Stimulated activated CD4-positive, alpha-beta T cell treated with anti-CD3 and anti-CD28 coated beads, Interleukin-4, amount 100 ng/mL, for 48 hours (primary cell): Measurements from ENCODE around the gene DAGLA.

Source experiments
- DNase-seq, 2 donors: peaks; one replicate each; pipeline ENCODE4 v3.0.0-alpha.2; 2020; ENCODE audit warnings: low read depth in 2 of 2

DAGLA gene

DNA sequence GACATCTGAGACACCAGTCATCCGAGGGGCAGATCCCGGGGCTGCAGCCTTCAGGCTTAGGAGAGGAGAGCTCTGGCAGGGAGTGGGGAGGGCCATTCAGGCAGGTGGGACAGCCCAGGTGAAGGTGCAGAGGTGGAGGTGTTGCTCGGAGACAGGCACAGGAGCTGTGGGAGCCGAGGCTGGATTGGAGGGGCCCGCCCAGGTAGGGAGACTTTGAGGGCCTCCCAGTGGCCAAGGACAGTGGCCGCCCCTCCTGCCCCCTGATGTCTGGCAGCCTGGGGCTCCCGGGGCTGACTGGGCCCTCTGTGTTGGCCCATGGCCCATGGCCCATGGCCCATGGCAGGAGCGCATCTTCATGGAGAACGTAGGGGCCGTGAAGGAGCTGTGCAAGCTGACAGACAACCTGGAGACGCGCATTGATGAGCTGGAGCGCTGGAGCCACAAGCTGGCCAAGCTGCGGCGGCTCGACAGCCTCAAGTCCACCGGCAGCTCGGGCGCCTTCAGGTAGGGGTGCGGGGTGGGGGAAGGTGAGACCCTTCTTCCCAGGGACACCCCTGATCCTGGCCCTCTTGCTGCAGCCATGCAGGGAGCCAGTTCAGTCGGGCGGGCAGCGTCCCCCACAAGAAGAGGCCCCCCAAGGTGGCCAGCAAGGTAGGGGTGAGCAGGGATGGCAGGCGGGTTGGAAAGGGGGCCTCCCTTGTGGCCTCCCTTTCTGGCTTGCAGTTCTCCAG lies 98.9 kb downstream of the DAGLA start:
- DNase-seq: no peak

- DNase-seq: no peak
Measured at GRCh38 chr11:61779666-61780525, 99.7 kb downstream of the DAGLA start.

DNA sequence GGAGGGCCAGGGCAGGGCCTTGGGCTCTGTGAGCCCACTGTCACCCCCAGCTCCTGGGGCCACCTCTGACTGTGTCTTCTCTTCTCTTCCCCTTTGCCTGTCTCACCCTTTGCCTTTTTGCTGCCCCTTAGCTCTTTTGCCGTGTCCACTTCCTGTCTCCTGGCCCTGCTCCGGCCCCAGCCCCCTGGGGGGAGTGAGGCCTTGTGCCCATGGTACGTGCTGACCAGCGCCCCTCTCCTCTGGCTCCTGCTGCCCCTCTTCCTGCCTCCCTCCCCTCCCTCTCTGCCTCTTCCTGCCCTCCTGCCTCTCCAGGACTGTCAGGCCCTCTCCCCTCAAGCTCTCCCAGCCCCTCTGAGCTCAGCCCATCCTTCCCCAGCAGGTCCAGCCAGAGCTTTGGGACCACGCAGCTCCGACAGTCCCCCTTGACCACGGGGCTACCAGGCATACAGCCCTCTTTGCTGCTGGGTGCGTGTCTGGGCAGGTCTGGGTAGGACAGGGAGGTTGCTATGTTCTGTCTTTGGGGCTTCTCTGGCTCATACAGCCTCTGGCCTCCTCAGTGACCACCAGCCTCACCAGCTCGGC lies 100.5 kb downstream of the DAGLA start:
- DNase-seq: no peak

GRCh38 chr11:61781585-61781984 lies 101.4 kb downstream of the DAGLA start:
- DNase-seq: no peak

DNA sequence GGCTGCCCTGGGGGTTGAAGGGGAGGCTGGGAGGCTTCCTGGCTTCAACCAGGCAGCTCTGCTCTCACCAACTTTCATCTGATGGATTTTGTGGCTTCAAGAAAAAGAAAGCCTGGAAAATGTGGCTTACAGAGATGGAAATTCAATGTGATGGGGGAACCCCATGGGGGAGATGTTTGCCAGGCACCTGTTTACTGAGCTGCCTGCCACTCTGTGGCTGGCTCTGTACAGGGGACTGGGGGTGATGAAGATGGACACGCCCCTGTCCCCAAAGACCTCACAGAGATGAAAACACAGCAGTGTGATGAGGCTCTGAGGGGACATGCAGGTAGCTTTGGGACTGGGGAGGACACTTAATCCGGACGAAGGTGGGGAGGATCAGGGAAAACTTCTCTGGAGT lies 102.1 kb downstream of the DAGLA start:
- no peak for DNase-seq

DNA sequence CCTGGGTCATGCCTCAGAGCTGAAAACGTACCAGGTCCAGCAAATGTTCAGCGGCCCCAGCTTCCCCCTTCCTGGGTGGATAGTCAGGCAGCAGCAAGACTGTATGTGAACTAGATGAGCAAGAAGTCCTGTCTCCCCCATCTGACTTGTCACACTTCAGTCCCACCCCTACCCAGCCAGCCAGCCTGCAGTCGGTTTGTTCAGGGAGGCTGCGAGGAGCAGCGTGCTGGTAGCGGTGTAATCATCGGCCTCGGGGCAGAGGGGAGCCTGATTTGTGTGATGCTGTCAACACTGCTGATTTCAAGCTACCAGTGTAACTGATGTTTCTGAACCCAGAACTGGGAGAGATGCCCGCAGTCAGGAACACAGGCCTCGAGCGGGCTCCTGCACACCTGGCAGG lies 102.7 kb downstream of the DAGLA start:
- DNase-seq: no peak

DNA sequence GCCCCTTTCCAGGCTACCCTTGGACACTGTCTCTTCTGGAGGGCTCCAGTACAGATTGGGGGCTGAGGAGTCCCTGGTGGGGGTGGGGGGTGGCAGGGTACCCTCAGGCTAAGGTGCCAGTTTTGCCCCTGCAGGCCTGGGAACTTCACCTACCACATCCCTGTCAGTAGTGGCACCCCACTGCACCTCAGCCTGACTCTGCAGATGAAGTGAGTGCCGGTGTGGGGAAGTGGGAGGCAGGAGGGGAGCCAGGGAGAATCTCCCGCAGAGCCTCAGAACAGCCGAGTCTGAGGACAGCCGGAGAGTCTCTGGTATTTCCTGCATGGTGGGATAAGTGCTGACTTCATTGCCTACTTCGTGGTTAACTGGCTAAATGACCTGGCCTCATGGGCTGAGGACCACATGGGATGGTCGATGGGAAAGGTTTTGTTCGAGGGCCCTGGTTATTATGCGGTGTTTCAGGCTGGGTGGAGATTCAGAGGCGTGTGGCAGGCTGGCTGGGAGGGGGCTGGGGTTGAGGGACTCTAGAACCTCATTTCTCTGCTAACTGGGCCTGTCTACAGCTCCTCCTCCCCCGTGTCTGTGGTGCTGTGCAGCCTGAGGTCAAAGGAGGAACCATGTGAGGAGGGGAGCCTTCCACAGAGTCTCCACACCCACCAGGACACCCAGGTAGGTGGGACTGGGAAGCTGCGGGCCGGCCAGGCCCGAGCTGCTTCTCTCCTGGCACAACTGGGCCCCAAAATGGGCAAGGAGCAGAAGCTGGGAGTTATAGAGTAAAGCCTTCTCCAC lies 103.7 kb downstream of the DAGLA start:
- DNase-seq: no peak

DNA sequence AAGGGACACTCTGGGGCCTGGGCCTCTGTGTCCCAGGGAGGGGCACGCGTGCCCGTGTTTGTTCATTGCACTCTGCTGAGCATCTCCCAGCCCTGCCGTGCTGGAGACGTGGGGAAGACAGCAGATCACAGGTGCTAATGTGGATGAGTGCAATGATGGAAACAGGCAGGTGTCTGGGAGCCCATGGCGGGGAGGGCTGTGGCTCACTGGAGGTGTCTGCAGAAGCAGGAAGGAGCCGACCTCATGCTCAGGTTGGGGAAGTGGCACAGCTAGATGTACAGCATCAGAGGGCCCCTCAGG lies 104.3 kb downstream of the DAGLA start:
- no peak for DNase-seq

- no peak for DNase-seq
Measured at GRCh38 chr11:61785837-61786402, 105.7 kb downstream of the DAGLA start.

DNA sequence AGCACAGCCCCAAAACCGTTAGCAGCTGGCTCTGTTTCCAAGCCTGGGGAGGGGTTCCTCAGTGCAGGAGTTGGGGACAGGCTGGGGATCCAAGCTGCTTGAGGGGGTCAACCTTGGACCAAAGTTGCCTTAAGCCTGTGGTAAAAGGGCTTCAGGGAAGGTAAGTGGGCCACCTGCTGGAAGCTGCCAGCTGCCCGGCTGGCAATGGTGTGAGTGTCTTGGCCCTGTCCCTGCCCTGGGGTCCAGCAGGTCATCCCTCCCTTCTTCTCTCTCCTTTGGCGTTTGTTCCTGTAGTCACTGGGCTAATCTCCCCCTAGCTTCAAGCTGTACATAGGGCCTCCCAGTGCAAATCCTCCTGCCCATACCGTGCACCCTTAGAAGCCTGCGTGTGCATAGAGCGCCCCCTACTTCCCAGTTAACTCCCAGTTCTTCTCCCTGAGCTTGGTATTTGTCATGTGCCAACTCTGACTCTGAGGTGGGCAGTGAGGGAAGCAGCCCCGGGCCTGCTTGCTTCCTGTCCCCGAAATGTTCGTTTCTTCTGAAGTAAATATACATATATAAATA lies 107.8 kb downstream of the DAGLA start:
- DNase-seq: no peak

DNA sequence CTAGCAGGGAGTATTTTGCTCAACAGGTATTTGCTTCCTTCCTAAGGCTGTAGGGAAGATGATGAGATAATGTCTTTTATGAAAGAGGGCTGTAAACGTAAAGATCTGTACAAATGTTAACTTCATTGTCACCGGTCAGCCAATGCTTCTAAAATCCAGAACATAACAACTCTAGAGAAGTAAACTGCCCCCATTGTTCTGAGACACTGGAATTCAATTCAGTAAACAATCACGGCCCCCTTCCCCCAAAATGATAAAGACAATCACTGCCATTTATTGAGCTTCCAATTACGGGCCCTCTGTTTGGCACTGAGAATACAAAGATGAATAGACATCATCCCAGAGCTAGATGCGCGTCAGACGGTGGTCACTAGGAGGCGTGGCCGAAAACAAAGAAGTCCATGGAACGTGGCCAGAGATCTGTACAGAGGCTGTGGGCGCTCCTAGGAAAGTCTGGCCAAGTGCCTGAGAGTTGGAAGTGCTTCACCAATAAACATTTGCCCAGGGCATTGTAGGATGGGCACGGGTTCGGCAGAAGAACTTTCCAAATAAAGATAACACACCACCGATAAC lies 111.6 kb downstream of the DAGLA start:
- DNase-seq: peak in 1 of 2 donors; percentile 30

DNA sequence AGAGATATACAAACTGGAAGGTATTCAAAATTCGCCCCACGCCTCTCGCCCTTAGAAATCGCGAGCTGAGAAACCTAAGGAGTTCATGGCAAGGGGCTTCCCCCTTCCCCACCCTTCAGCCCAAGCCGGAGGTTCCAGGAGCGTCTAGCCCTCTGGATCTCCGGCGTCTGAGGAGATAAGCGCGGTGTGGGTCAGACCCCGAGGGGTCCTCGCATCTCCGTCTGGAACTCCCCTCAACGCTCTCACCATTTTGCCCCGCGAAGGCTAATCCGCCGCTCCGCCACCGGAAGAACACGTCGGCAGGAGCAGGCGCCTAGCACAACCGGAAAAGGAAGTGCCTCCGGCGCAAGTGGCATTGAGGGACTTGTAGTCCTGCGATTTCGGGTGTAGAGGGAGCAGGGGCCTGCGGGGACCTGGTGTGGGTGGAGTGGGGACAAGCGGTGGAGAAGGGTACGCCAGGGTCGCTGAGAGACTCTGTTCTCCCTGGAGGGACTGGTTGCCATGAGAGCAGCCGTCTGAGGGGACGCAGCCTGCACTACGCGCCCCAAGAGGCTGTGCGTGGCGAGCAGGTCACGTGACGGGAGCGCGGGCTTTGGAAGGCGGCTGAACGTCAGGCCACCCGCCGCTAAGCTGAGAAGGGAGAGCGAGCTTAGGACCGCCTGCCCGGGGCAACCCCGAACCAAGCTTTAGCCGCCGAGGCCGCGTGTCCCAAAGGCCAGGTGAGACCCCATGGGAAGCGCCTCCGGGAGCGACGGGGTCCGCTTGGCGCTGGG lies 112.3 kb downstream of the DAGLA start, which contains the start of the genes FEN1 and TMEM258:
TSS of gene FEN1 (plus strand) at position 602 of the 773 bp plus-strand sequence. CDS start 2,451 bp downstream, outside the sequence.
TSS of gene TMEM258 (minus strand) at position 290 of the 773 bp plus-strand sequence. CDS start at position 249, 41 bp downstream.
- peak; percentile 82 to 84 for DNase-seq

- no peak for DNase-seq
Measured at GRCh38 chr11:61793083-61793828, 113.1 kb downstream of the DAGLA start.

GRCh38 chr11:61793829-61794204 lies 113.6 kb downstream of the DAGLA start:
- DNase-seq: no peak

DNA sequence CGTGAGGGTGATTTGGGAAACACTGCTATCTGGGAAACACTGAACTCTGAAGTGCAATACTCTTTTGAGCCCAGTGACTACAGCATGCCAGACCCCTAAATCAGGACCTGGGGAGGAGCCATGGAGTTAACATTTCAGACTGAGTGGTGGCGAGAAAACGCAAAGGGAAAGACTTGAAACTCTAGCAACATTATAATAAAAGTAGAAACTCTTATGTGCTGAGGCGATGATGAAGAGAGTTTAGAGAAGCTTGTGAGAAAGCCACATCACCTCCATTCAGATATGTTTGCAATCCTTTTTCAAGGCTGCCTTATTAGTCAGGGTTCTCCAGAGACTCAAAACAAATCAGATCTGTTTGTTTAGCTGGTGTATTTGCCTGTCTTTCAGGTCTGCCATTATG lies 114.4 kb downstream of the DAGLA start:
- DNase-seq: no peak

GRCh38 chr11:61795459-61795858 lies 115.3 kb downstream of the DAGLA start:
- DNase-seq: no peak

DNA sequence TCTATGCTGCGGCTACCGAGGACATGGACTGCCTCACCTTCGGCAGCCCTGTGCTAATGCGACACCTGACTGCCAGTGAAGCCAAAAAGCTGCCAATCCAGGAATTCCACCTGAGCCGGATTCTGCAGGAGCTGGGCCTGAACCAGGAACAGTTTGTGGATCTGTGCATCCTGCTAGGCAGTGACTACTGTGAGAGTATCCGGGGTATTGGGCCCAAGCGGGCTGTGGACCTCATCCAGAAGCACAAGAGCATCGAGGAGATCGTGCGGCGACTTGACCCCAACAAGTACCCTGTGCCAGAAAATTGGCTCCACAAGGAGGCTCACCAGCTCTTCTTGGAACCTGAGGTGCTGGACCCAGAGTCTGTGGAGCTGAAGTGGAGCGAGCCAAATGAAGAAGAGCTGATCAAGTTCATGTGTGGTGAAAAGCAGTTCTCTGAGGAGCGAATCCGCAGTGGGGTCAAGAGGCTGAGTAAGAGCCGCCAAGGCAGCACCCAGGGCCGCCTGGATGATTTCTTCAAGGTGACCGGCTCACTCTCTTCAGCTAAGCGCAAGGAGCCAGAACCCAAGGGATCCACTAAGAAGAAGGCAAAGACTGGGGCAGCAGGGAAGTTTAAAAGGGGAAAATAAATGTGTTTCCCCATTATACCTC lies 115.8 kb downstream of the DAGLA start:
- DNase-seq: no peak
